DMS153 treated with DMSO at 0.1 percent for 48 hours (cell line): ENCODE results near the gene ADAP1.
"Not testable (repeated sequence)": the region's sequence is repeated elsewhere in the genome, so short reads cannot be mapped to it uniquely, and the experiment has no call there.

Source experiments
- DNase-seq: peaks from one replicate; lab custom pipeline; 2025; ENCODE audit not compliant: unreplicated experiment; lab: John Stamatoyannopoulos, UW

ADAP1 gene

GRCh38 chr7:960269-960871, 5.9 kb upstream of the ADAP1 start:
- DNase-seq = no peak

DNA sequence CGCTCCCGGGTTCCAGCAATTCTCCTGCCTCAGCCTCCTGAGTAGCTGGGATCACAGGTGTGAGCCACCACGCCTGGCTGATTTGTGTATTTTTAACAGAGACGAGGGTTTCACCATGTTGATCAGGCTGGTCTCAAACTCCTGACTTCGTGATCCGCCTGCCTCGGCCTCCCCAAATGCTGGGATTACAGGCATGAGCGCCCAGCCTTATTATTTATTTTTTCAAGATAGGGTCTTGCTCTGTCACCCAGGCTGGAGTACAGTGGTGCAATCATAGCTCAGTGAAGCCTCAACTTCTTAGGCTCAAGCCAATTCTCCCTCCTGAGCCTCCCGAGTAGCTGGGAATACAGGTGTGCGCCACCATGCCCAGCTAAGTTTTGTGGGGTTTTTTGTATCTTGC, 5.3 kb upstream of the ADAP1 start:
- DNase-seq = not testable (repeated sequence)

- DNase-seq = no peak
Measured at GRCh38 chr7:959271-959670, 4.8 kb upstream of the ADAP1 start.

- DNase-seq = no peak
Measured at GRCh38 chr7:958221-959200, 4.0 kb upstream of the ADAP1 start.

DNA sequence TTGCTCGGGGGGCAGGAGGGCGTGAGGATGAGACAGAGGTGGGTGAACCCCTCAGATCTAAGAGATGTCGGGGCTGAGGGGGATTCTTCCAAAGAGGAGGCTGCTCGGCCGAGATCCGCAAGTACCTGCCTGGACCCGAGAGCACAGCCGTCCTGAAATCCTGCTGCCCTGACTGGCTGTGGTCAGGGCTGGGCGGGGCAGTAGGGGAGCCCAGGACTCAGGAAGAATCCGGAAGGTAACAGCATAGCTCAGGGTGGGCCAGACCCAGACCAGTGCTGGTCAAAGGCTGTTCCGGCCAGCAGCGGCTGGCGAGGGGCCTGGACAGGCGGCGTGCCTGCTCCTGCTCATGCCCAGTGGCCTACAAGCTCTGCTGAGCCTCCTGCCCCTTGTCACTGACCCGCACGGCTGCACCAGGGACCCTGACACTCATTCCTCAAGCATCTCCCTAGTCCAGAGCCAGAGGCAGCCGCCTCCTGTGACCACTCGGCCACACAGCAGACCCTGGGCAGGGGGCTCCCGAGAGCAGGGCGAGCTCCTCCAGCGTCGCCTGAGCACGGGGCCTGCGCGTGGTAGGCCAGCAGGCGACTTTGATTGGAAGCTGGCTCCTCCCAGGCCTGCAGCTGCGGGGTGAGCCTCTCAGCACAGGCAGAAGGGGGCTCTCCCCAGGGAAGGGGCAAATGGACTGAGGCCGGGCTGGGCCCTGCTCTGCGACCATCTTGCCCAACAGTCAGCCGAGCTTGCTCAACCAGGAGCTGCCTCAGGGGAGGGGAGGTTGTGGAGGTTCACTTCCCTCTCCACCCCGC, 3.1 kb upstream of the ADAP1 start:
- no peak for DNase-seq

GRCh38 chr7:956031-956430, 1.6 kb upstream of the ADAP1 start:
- no peak for DNase-seq

DNA sequence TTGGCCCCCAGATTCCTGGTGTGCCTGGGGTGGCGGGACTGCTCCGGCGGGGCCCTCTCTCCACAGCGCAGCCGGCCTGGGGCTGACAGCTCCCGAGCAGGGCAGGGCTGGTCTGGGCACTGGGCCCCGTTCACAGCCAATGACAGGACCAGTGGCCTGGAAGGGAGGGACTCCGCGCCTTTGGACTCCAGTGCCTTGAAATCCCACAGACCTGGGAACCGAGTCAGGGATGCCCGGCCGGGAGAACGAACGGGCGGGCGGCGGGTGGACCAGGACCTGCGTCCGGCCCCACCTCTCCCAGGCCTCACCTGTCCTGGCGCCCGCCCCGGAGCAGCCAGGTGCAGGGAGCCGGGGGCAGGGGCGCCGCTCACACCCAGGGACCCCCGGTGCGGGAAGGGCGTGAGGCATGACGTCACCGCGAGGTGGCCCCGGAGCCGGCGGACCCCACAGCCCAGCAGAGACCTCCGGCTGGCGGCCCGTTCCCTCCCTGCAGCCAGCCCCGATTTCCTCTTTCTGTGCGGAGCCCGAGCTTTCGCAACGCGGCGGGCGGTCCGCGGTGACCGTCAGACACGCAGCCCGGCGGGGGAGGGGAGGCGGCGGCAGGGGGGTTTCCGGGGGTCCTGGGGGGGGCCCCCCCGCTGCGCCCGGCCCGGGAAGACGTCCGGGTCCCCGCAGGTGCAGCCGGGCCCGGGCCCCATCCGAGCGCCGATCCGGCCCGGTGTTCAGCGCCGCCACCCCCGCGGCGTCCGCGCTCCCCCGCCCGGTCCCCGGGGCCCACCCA, 743 bp downstream of the ADAP1 start:
- DNase-seq = no peak

GRCh38 chr7:952548-953441, 1.7 kb downstream of the ADAP1 start:
- DNase-seq = no peak

DNA sequence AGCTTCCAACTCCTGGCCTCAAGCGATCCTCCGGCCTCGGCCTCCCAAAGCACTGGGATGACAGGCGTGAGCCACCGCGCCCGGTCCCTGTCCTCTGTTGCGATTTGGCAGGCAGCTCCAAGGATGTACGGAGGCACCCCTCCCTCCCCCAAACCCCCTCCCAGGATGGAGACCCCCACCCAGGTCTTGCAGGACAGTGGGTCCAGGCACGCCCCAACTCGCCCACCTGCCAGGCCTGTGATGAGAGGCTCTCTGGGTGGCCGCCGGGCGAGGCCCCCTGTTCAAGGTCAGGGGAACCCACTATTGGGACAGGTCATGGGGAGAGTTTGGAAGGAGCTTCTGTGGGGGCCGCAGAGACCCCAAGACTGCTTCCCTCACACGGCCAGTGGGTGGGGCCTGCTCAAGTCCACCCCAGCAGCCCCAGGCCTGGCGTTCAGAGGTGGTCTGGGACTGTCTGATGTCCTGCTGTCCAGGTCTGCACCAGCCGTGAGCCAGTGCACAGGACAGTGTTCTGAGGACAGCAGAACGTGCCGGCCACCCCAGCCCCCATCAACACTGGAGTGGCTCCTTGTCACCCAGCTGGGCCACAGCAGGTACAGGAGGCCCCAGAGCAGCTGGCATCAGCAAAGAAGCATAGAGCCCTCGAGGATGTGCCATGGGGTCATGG, 2.5 kb downstream of the ADAP1 start:
- no peak for DNase-seq

- no peak for DNase-seq
Measured at GRCh38 chr7:949021-949934, 5.2 kb downstream of the ADAP1 start.

- DNase-seq = no peak
Measured at GRCh38 chr7:947391-948210, 6.9 kb downstream of the ADAP1 start.

DNA sequence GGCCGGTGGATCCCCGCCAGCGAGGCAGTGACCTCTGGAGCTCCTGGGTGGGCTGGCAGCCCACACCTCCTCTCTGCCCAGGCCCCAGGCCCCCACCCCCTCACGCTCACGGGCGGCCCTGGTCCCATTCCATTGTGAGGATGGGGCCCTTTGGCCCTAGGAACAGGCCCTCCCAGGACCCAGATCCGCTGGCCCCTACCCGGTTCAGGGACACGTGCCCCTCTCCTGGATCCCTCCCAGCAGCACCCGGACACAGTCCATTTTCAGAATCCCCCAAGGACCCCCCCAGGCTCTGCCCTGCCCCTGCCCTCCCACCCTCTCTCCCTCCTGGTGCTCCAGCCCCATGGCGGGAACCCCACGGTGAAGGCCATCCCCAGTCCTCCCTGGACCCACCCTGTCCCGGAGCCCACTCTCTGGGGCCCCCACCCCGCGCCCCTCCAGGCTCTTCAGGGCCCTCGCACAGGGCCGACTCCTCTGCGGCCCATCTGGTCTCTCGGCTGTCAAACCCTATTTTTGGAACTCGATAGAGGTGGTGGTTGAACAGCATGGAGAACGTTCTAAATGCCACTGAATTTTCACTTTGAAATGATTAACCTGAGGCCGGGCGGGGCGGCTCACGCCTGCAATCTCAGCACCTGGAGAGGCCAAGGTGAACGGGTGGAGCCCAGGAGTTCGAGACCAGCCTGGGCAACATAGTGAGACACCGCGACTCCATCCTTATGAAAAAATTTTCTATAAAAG, 8.1 kb downstream of the ADAP1 start:
- DNase-seq = no peak

DNA sequence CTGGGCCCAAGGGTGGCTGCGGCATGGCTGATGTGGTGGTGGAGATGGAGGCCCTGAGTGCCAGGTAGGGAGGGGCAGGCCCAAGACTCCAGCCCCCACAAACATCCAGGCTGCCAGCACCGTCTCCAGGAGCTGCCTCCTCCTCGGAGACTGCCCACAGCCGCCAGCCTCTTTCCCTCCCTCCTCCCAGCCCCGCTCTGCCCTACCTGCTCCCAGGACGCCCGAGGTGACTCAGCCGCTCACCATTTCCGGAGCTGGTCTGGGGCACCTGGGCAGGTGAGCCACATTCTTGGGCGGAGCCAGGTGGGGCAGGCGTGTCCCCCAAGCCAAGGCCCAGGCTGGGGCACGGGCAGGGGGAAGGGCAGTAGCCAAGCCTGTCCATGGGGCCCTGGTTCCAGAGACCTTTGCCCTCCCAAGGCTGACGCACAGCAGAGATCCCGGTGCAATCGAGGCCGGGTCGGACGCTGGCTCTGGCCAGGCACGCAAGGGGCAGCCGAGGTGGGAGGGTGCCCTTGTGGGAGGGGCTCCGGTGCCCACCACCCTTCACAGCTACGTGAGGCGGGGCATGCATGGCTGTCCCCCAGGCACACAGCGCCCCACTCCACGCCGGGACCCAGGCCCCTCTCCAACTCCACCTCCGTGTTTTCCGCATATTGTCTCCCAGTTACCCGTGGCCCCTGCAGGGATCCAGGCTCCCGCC, 8.8 kb downstream of the ADAP1 start:
- DNase-seq = peak; percentile 65

- DNase-seq = no peak
Measured at GRCh38 chr7:945147-945555, 9.3 kb downstream of the ADAP1 start.

GRCh38 chr7:944744-945143, 9.7 kb downstream of the ADAP1 start:
- no peak for DNase-seq

- not testable (repeated sequence) for DNase-seq
Measured at GRCh38 chr7:943793-944192, 10.7 kb downstream of the ADAP1 start.
